H1 (cell line): ENCODE results near the gene TMBIM1. TPM values are rescaled to one million over a fixed set of nuclear protein-coding genes. Genes with fewer than 3 reads are reported as not detected.

Source experiments
- CTCF ChIA-PET: fragments of 300-600 bp; sonication (Branson Sonifier 250); formaldehyde crosslinking; loops from one replicate; lab custom pipeline; 2021; ENCODE audit not compliant: partially characterized antibody; lab: Charles Lee
- POLR2A ChIA-PET: fragments of 300-600 bp; sonication (Branson Sonifier 250); formaldehyde crosslinking; loops from one replicate; lab custom pipeline; 2021; ENCODE audit warnings: inconsistent platforms; ENCODE audit not compliant: partially characterized antibody; lab: Charles Lee
- DNase-seq, 2 experiments: peaks; one replicate each; pipeline versions ENCODE4 v3.0.0 to v3.0.0-alpha.2; 2010 to 2022; ENCODE audit warnings: low spot score in 2 of 2, low read depth in 1 of 2, mixed read lengths in 1 of 2
- FAIRE-seq: peaks from 2 replicates; lab custom pipeline; 2011; peaks lifted over from hg19 to GRCh38; lab: Jason Lieb, UNC
- H2AFZ ChIP-seq: 2 replicates; pipeline ENCODE4 v1.8.1; 2012; ENCODE audit warnings: low read length, inconsistent platforms
- H2AK5ac ChIP-seq: 2 replicates; pipeline ENCODE4 v1.6.1; 2013; ENCODE audit warnings: low read depth, low read length
- H2BK120ac ChIP-seq: replicated peaks from 2 replicates; pipeline ENCODE3; 2013; ENCODE audit warnings: low read depth, low read length, inconsistent platforms
- H2BK12ac ChIP-seq: 2 replicates; pipeline ENCODE4 v1.6.1; 2013; ENCODE audit warnings: low read depth, low read length
- H2BK15ac ChIP-seq: 2 replicates; pipeline ENCODE4 v1.6.1; 2013; ENCODE audit warnings: low read length
- H2BK20ac ChIP-seq: 2 replicates; pipeline ENCODE4 v1.6.1; 2013; ENCODE audit warnings: low read length
- H2BK5ac ChIP-seq: 2 replicates; pipeline ENCODE4 v1.6.1; 2013; ENCODE audit warnings: low read depth, low read length
- H3K14ac ChIP-seq: 2 replicates; pipeline ENCODE4 v1.6.1; 2013; ENCODE audit warnings: inconsistent platforms; ENCODE audit not compliant: insufficient read length
- H3K18ac ChIP-seq: 2 replicates; pipeline ENCODE4 v1.6.1; 2013; ENCODE audit warnings: low read length; ENCODE audit errors: extremely low read depth
- H3K23ac ChIP-seq: 2 replicates; pipeline ENCODE4 v1.6.1; 2013; ENCODE audit warnings: inconsistent platforms; ENCODE audit not compliant: insufficient read length
- H3K23me2 ChIP-seq: 2 replicates; pipeline ENCODE4 v1.6.1; 2013; ENCODE audit warnings: low read depth, low read length
- H3K27ac ChIP-seq: 2 replicates; pipeline ENCODE4 v1.6.1; 2011; ENCODE audit warnings: low read depth, low read length, inconsistent platforms
- H3K27me3 ChIP-seq, 4 experiments: replicated peaks in 1 of 4; 1 replicate in 1 of 4; 2 replicates in 3 of 4; pipeline versions ENCODE4 v1.6.1 to v1.8.1; 2011 to 2013; ENCODE audit warnings: low read length in 3 of 4, mild to moderate bottlenecking in 3 of 4, inconsistent platforms in 2 of 4, mixed read lengths in 2 of 4, moderate library complexity in 1 of 4; ENCODE audit not compliant: control insufficient read depth in 3 of 4, insufficient read depth in 3 of 4; ENCODE audit errors: extremely low read depth in 1 of 4
- H3K36me3 ChIP-seq, 4 experiments: 2 replicates each; pipeline versions ENCODE4 v1.6.1 to v1.8.1; 2011 to 2013; ENCODE audit warnings: mild to moderate bottlenecking in 4 of 4, low read length in 3 of 4, moderate library complexity in 2 of 4, control low read depth in 1 of 4, inconsistent platforms in 1 of 4; ENCODE audit not compliant: insufficient read depth in 4 of 4, control insufficient read depth in 2 of 4
- H3K4ac ChIP-seq: replicated peaks from 2 replicates; pipeline ENCODE3; 2013; ENCODE audit warnings: low read length, low read depth, mixed read lengths, inconsistent platforms; ENCODE audit not compliant: insufficient read length
- H3K4me1 ChIP-seq, 4 experiments: replicated peaks in 1 of 4; 1 replicate in 1 of 4; 2 replicates in 3 of 4; pipeline versions ENCODE4 v1.6.1 to v1.8.1; 2011 to 2013; ENCODE audit warnings: low read length in 3 of 4, inconsistent platforms in 2 of 4, mixed read lengths in 1 of 4; ENCODE audit not compliant: insufficient read depth in 4 of 4, control insufficient read depth in 3 of 4
- H3K4me2 ChIP-seq, 2 experiments: 2 replicates each; pipeline versions ENCODE4 v1.6.1 to v1.8.1; 2011 to 2013; ENCODE audit warnings: low read depth in 2 of 2, low read length in 2 of 2, control low read depth in 1 of 2, inconsistent platforms in 1 of 2, mild to moderate bottlenecking in 1 of 2; ENCODE audit not compliant: insufficient read depth in 1 of 2
- H3K4me3 ChIP-seq, 4 experiments: fragments of 200-600, 300-600 bp in 1 of 4; sonication (generic), shearing (Covaris generic), sonication (Bioruptor Twin) in 1 of 4; 2 replicates each; pipeline versions ENCODE4 v1.5.1 to v1.8.1; 2011 to 2016; ENCODE audit warnings: low read length in 4 of 4, low read depth in 3 of 4, control low read depth in 2 of 4, inconsistent platforms in 2 of 4, mild to moderate bottlenecking in 2 of 4, mixed read lengths in 1 of 4, moderate library complexity in 1 of 4; ENCODE audit not compliant: insufficient read depth in 2 of 4; ENCODE audit errors: extremely low read depth in 1 of 4
- H3K56ac ChIP-seq: replicated peaks from 2 replicates; pipeline ENCODE3; 2013; ENCODE audit warnings: low read depth, mild to moderate bottlenecking, mixed read lengths, low read length, inconsistent platforms; ENCODE audit not compliant: insufficient read length
- H3K79me1 ChIP-seq: 2 replicates; pipeline ENCODE4 v1.6.1; 2013; ENCODE audit warnings: low read depth, low read length, control low read depth
- H3K79me2 ChIP-seq, 2 experiments: 2 replicates each; pipeline versions ENCODE4 v1.6.1 to v1.8.1; 2012 to 2013; ENCODE audit warnings: low read length in 2 of 2, mild to moderate bottlenecking in 2 of 2, inconsistent platforms in 1 of 2; ENCODE audit not compliant: insufficient read depth in 2 of 2, control insufficient read depth in 1 of 2
- H3K9ac ChIP-seq, 4 experiments: replicated peaks in 1 of 4; 1 replicate in 1 of 4; 2 replicates in 3 of 4; pipeline versions ENCODE4 v1.6.1 to v1.8.1; 2011 to 2013; ENCODE audit warnings: low read depth in 3 of 4, low read length in 3 of 4, control low read depth in 2 of 4, mild to moderate bottlenecking in 2 of 4, moderate library complexity in 2 of 4, inconsistent platforms in 1 of 4; ENCODE audit errors: extremely low read depth in 1 of 4
- H3K9me3 ChIP-seq, 2 experiments: 2 replicates each; pipeline versions ENCODE4 v1.6.1 to v1.8.1; 2012 to 2013; ENCODE audit warnings: mild to moderate bottlenecking in 2 of 2, moderate library complexity in 2 of 2, control low read depth in 1 of 2, inconsistent platforms in 1 of 2, low read depth in 1 of 2, low read length in 1 of 2, mixed read lengths in 1 of 2; ENCODE audit not compliant: insufficient read depth in 2 of 2
- H4K20me1 ChIP-seq, 2 experiments: replicated peaks in 1 of 2; 2 replicates each; pipeline versions ENCODE3 to v1.8.1; 2011 to 2013; ENCODE audit warnings: inconsistent platforms in 2 of 2, low read length in 2 of 2, mild to moderate bottlenecking in 1 of 2; ENCODE audit not compliant: insufficient read depth in 2 of 2, control insufficient read depth in 1 of 2
- H4K5ac ChIP-seq: 2 replicates; pipeline ENCODE4 v1.6.1; 2013; ENCODE audit warnings: low read length, low read depth, mixed read lengths, inconsistent platforms; ENCODE audit not compliant: insufficient read length
- H4K8ac ChIP-seq: 2 replicates; pipeline ENCODE4 v1.8.0; 2013; ENCODE audit warnings: mild to moderate bottlenecking, moderate library complexity, low read length, inconsistent platforms; ENCODE audit not compliant: insufficient read depth; ENCODE audit errors: extremely low read depth
- H4K91ac ChIP-seq: replicated peaks from 2 replicates; pipeline ENCODE3; 2013; ENCODE audit warnings: low read length, mixed read lengths, inconsistent platforms; ENCODE audit not compliant: insufficient read length
- CEBPB ChIP-seq: IDR thresholded peaks from 2 replicates; pipeline ENCODE4 v1.6.1; 2012; ENCODE audit warnings: low read depth, low read length
- TAF7 ChIP-seq: optimal IDR thresholded peaks from 2 replicates; pipeline ENCODE3; 2011; ENCODE audit warnings: low read depth, mild to moderate bottlenecking, inconsistent platforms, low read length, moderate library complexity, borderline replicate concordance
- WGBS, 2 experiments: shearing (Covaris generic) in 1 of 2; methylation state at CpG; one replicate each; pipeline versions ENCODE4 v1.1.6 to v1.1.7; 2013 to 2015; ENCODE audit warnings: low lambda C conversion rate in 2 of 2, mixed read lengths in 2 of 2, inconsistent platforms in 1 of 2, low coverage in 1 of 2, missing lambda C conversion rate in 1 of 2; ENCODE audit not compliant: insufficient replicate concordance in 2 of 2, insufficient coverage in 1 of 2, insufficient read length in 1 of 2; ENCODE audit errors: extremely low coverage in 1 of 2, missing lambda C conversion rate in 1 of 2; 5-methylcytosine and 5-hydroxymethylcytosine counted together
- polyA plus RNA-seq, 7 experiments: library from polyadenylated mRNA; depleted of rRNA in 3 of 7; stranded (reverse) in 5 of 7; unstranded in 2 of 7; fragments of >200 nt in 5 of 7; fragments of 200-250 nt in 2 of 7; gene quantifications; 1 replicate in 5 of 7; 2 replicates in 1 of 7; 4 replicates in 1 of 7; pipeline versions ENCODE4 v1.2.1 to v1.2.3, GENCODE V29; 2011 to 2013; ENCODE audit warnings: missing spikeins in 2 of 7, mixed read lengths in 2 of 7
- total RNA-seq: library from RNA; stranded (reverse); fragmentation: NEBNext Ultra II Directional; extraction: Animal tissue kit (Norgen Biotek cat#: 25700); gene quantifications from 2 replicates; pipeline ENCODE4 v1.2.1, GENCODE V29; 2021

The TMBIM1 gene
- total and polyA plus RNA-seq, 2 of the 8 experiments (the other 6 are each of a cell fraction or from before 2014, with no cell fraction given) = 22.1 to 36.8 TPM

DNA sequence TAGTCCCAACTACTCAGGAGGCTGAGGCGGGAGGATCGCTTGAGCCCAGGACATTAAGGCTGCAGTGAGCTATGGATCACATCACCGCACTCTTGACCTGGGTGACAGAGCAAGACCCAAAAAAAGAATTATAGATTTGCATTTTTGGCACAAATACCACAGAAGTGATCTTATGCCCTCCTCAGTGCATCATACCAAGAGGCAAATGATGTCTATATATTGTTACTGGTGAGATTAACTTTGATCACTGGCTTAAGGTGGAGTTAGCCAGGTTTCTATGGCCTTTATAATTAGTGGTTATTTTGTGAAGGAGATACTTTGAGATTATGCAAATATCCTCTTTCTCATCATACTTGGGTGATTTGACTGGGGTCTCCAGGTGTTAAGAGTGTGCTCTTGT is 42.2 kb upstream of the TMBIM1 start:
- DNase-seq = no peak
- no peak overlapping the region for H3K27ac ChIP-seq
- H4K20me1 ChIP-seq = no peaks in the 10 kb centered on the region
- no peak overlapping the region for H2AFZ ChIP-seq
- H2BK5ac ChIP-seq = no peak overlapping the region; the same call in 1 of the 2 replicates
- H4K91ac ChIP-seq = no peak overlapping the region
- TF ChIP-seq CEBPB = no peak
- no peak for TF ChIP-seq TAF7
- H4K8ac ChIP-seq = no peak overlapping the region
- CTCF ChIA-PET = interaction anchor here (0.9 to 4.0 kb wide), 5 partner anchors 9 to 22 kb away, joined by 3 to 24 read pairs (median 4); partner anchors contain the start of gene CATIP
- no peaks in the 10 kb centered on the region for H3K27me3 ChIP-seq
- no peak overlapping the region for H3K4me3 ChIP-seq
- no peak overlapping the region for H3K56ac ChIP-seq
- H3K36me3 ChIP-seq = no peaks in the 10 kb centered on the region
- H3K9ac ChIP-seq = no peak overlapping the region
- no peak overlapping the region for H2BK120ac ChIP-seq
- POLR2A ChIA-PET = no interaction called here
- no peak overlapping the region for H3K23ac ChIP-seq
- no peak overlapping the region for H3K4ac ChIP-seq
- H3K18ac ChIP-seq = no peak overlapping the region
- no peak overlapping the region for H3K14ac ChIP-seq
- no peak overlapping the region for H4K5ac ChIP-seq
- H2AK5ac ChIP-seq = 0 out of 2 replicates have a peak overlapping the region, but pooled peaks have one; percentile 39
- H3K79me2 ChIP-seq = no peaks in the 10 kb centered on the region
- no peaks in the 10 kb centered on the region for H3K9me3 ChIP-seq
- no peak overlapping the region for H2BK15ac ChIP-seq
- no peak overlapping the region for H3K4me2 ChIP-seq
- H3K4me1 ChIP-seq = peaks cover 0 to 7% (median 2%) of the 10 kb centered on the region in 4 experiments; a peak in 5 of 7 replicates
- 94% methylated on average over 3 of the region's 3 CpGs; no CpG with 5 or more reads in 1 of the 2 experiments for WGBS, 2 experiments
- H2BK20ac ChIP-seq = no peak overlapping the region
- no peaks in the 10 kb centered on the region for H3K23me2 ChIP-seq
- H3K79me1 ChIP-seq = no peaks in the 10 kb centered on the region
- no peak overlapping the region for H2BK12ac ChIP-seq
- FAIRE-seq = no peak
